IPS DF 4.7 (cell line): ENCODE results near the gene ZNF407.
"Not testable (repeated sequence)": the region's sequence is repeated elsewhere in the genome, so short reads cannot be mapped to it uniquely, and the experiment has no call there.

Experiments
- DNase-seq: peaks from one replicate; pipeline ENCODE4 v3.0.0-alpha.2; 2013; ENCODE audit warnings: low spot score; ENCODE audit errors: extremely low read depth

Gene ZNF407

DNA sequence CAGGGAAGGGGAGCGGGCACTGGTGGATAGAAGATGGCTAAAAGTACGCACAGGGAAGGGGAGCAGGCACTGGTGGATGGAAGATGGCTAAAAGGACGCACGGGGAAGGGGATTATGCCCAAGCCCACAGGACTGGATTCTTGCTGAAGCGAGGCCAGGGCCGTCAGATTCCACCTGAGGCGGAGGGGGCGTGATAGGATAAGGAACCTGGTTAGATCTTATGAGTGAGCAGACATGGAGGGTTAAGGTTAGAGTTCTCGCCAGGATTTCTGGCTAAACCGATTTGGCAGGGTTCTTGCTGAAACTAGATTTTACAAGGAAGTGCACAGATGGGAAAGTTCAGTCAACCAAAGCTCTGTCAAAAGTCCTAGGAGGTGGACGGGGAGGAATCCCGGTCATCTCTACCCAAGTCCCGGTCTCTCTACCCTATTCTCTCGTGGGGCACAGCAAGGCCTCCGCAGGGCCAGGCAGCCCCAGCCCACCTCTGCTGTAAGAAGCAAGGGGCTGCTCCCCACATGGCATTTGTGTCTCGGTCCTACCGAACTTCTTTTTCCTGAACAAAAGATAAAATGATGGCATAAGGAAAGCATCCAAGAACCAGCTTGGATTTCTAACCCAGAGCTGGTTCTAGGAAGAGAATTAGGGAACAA, 470.5 kb downstream of the ZNF407 start:
- DNase-seq: no peak

- DNase-seq: no peak
Measured at GRCh38 chr18:75068682-75069435, 471.2 kb downstream of the ZNF407 start.

DNA sequence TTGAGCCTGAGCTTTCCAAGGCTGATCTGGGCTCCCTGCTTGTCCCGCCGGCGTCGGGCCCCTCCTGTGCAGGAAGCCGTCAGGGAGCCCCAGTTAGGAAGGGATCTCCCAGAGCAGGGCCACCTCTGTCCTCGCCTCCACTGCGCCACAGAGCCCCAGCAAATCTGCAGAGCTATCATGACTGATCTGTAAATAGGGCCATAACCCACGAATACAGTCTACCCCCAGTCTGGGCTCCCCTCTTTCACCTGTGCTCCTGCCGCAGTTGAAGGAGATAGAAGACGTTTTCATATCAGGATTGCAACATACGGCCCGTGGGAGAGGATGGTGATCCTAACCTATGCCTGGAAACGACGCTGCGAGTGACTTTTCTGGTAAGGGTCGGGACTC, 472.6 kb downstream of the ZNF407 start:
- no peak for DNase-seq

DNA sequence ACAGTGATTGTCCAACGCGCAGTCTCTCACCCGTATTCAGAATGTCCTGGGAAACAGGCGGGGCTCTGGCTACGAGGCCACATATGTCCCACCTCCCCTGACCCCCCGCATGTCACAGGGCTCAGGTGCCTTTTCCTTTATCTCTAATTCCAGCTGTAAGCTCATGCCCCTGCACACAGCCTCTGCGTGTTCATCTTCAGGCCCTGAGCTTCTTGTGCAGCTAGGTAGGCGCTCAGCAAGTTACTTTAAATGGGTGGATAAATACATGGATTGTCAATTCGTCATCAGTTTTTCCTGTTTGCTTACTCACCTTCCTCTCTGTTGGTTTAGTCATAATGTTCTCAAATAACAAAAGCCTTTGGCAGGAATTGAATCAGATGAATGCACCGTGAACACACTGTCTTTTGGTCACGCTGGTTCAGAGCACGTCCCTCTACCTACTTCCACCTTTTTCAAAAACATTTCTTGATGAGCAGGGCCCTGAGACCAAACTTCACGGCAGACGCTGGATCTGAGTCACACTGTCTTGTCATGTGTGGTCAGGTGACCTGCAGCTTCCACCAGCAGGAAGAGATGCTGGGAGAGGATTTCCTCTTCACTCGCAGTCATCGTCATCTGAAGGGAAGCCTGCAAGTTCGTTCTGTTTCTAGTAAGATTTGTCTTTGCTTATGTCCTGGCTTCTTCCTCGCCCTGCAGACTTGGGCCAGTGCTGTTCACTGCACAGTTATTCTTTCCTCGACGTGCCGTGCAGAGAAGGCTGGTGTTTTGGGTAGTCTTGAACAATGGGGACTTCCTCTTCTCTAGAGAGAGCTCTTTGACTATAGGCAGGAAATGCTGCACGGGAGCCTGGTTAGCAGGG, 473.2 kb downstream of the ZNF407 start:
- DNase-seq: no peak

GRCh38 chr18:75071484-75071785, 473.8 kb downstream of the ZNF407 start:
- no peak for DNase-seq

GRCh38 chr18:75071866-75072671, 474.4 kb downstream of the ZNF407 start:
- DNase-seq: no peak

GRCh38 chr18:75072672-75073371, 475.2 kb downstream of the ZNF407 start:
- no peak for DNase-seq

GRCh38 chr18:75073654-75074053, 476.0 kb downstream of the ZNF407 start:
- DNase-seq: no peak

- DNase-seq: no peak
Measured at GRCh38 chr18:75074196-75075015, 476.7 kb downstream of the ZNF407 start.

- DNase-seq: no peak
Measured at GRCh38 chr18:75075016-75075305, 477.3 kb downstream of the ZNF407 start.

DNA sequence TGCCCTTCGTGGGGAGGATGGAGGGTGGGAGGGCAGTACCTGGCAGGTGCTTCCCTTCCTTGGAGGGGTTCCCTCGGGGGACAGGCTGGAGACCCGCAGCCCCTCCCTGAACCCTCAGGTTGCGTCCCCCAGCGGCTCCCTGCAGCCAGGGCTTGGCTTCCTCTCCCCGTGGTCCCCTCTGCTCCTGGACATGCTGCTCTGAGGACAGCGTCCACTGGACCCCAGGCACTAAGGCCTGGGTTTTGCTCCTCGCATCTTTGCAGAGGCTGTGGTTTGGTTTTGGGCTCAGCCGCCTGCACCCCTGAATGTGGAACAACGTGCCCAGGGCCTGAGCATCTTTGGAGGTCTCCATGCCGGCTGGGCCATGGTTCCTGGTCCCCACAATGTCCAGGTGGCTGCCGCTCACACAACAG, 477.8 kb downstream of the ZNF407 start:
- DNase-seq: no peak

GRCh38 chr18:75076286-75076685, 478.6 kb downstream of the ZNF407 start:
- no peak for DNase-seq

DNA sequence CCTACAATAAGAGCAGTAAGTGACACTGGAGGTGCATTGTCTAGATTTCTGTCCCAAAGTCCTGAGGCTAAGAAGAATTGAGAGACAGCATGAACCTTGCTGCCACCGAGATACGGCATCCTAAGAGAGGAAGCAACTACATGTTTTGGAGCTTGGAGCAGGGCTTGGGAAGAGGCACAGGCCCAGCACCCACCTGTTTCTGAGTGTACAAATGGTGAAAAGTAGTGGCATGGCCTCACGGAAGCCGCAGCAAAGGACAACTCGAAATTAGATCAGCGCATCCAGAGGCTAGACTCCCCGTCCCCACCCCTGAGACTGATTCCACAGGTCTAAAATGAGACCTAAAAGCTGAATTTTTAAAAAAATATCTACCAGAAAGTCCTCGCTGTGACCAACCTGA, 483.8 kb downstream of the ZNF407 start:
- DNase-seq: no peak

DNA sequence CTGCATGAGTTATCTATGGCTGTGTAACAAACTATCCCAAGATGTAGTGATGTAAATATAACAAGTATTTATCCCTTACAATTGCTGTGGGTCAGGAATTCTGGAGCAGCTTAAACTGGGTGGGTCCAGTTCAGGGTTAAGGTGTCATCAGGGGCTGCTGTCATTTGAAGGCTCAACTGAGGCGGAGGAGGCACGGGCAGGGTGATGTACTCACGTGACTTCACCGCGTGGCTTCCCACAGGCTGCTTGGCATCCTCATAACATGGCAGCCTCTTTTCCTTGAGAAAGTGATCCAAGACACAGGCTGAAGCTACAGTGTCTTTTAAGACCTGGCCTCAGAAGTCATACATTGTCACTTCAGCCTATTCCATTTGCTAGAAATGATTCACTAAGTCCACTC, 485.5 kb downstream of the ZNF407 start:
- DNase-seq: no peak

- DNase-seq: no peak
Measured at GRCh38 chr18:75083761-75084160, 486.1 kb downstream of the ZNF407 start.

DNA sequence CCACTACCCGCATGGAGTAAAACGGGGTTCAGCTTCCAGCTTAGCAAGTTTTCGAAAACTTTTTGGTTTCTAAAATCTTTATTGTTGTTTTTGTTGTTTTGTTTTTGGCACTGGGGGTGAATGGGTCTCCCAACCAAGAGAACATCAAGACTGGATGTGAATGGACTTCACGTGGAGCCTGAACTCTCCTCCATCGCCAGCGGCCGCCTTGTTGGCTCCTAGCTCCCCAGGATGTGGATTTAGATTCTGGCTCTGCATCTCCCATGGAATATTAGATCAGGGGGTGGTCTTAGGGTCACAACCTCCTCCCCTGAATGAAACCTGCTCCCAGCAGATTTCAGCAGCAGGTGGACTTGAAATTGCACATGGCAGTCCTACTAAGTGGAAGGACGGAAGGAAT, 488.0 kb downstream of the ZNF407 start:
- not testable (repeated sequence) for DNase-seq

DNA sequence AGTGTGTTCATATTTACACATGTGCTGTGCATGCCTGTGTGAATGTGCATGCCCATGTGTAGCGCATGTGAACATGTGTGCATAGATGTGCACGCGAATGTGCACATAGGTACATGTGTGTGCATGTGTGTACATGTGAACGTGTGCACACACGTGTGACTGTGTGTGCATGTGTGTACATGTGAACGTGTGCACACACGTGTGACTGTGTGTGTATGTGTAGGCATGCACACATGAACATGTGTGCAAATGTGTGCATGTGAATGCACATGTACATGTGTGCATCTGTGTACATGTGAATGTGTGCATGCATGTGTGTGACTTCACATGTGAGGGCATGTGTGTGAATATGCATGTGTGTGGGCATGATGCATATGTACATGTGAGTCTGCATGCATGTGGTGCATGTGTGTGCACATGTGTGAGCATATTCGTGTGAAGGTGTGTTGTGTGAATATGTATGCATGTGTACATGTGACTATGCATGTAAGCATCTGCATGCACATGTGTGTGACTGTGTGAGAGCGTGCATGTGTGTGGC, 488.9 kb downstream of the ZNF407 start:
- no peak for DNase-seq

GRCh38 chr18:75087119-75088020, 489.7 kb downstream of the ZNF407 start:
- no peak for DNase-seq

DNA sequence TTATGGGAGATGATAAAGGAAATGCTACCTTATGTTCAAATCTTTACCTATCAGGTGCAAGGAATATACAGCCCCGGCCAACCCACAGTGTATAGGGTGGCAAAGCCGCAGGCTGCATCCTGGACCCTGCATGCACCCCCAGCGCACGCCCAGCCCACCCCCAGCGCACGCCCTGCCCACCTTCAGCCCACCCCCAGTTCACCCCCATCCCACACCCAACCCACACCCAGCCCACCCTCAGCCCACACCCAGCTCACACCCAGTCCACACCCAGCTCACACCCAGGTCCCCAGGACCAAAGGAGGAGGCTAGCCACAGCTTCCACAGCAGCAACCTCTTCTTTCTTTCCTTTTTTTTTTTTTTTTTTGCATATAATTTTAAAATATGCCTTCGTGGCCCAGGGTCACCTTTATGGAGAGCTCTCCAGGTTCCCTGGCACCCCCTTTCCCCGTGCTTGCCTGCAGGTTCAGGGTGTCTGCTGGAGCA, 490.4 kb downstream of the ZNF407 start:
- DNase-seq: no peak
